Stimulated activated memory B cell treated with anti-CD40 and anti-IgM and Interleukin-4, amounts not matched to agents 10 μg/mL and 1 μg/mL and 100 μg/mL, for 72 hours (primary cell): ENCODE measurements around the gene GRSF1.

Experiments used
- ATAC-seq: fragments of 150-1000 bp; cut with Tn5 transposase; 2 replicates; pipeline ENCODE4 v1.10.0; 2021
- H3K27ac Mint-ChIP-seq: one replicate; pipeline ENCODE4 v1.8.0; 2022; ENCODE audit warnings: mild to moderate bottlenecking, mixed read lengths
- H3K27me3 Mint-ChIP-seq: one replicate; pipeline ENCODE4 v1.8.0; 2022; ENCODE audit warnings: mixed read lengths
- H3K36me3 Mint-ChIP-seq: one replicate; pipeline ENCODE4 v1.8.0; 2022; ENCODE audit warnings: mixed read lengths
- H3K4me1 Mint-ChIP-seq: one replicate; pipeline ENCODE4 v1.8.0; 2022; ENCODE audit warnings: mixed read lengths
- H3K4me3 Mint-ChIP-seq: one replicate; pipeline ENCODE4 v1.8.0; 2022; ENCODE audit warnings: mild to moderate bottlenecking, moderate library complexity, mixed read lengths
- H3K9me3 Mint-ChIP-seq: one replicate; pipeline ENCODE4 v1.8.0; 2022; ENCODE audit warnings: mixed read lengths

GRSF1 gene, protein sequence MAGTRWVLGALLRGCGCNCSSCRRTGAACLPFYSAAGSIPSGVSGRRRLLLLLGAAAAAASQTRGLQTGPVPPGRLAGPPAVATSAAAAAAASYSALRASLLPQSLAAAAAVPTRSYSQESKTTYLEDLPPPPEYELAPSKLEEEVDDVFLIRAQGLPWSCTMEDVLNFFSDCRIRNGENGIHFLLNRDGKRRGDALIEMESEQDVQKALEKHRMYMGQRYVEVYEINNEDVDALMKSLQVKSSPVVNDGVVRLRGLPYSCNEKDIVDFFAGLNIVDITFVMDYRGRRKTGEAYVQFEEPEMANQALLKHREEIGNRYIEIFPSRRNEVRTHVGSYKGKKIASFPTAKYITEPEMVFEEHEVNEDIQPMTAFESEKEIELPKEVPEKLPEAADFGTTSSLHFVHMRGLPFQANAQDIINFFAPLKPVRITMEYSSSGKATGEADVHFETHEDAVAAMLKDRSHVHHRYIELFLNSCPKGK

DNA sequence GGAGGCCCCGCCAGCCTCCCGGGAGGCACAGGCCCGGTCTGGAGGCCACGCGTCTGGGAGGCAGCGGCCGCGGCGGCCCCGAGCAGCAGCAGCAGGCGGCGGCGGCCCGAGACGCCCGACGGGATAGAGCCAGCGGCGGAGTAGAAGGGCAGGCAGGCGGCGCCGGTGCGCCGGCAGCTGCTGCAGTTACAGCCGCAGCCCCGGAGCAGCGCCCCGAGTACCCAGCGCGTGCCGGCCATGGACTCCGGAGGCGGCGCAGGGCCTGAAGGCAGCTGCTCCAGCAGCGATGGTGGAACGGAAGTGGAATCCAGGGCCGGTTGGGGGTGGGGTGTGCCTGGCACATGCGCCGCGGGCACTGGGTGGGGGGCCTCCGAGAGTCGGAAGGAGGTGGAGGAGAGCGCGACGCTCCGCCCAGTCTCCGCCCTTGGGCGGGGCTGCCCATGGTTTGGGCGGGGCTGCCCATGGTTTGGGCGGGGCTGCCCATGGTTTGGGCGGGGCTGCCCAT, at the start of gene GRSF1:
GRSF1 (minus strand) TSS at position 302 of the 505 bp plus-strand sequence; CDS start at position 239, 63 bp downstream.
- Mint-ChIP-seq H3K4me1 (peaks cover 51% of the 10 kb centered on the region), H3K9me3 (no peaks in the 10 kb centered on the region), H3K4me3 (peak within 1 kb of the TSS; percentile 87), H3K27ac (peak within 1 kb of the TSS; percentile 96), H3K36me3 (peaks cover 13% of the 10 kb centered on the region), H3K27me3 (no peaks in the 10 kb centered on the region)
- peak; percentile 87 for ATAC-seq

DNA sequence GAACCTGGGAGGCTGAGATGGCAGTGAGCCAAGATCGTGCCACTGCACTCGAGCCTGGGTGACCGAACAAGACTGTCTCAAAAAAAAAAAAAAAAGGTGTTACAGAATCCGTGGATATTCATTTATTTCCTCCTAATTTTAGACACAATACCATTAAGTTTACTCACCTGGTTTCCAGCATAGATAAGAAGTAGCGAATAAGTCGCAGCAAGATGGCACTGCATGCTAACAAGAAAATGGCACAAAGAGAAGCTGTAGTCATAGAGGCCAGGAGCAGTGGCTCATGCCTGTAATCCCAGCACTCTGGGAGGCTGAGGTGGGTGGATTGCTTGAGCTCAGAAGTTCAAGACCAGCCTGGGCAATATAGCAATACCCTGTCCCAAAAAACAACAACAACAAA, 45.5 kb upstream of the GRSF1 start:
- H3K27ac Mint-ChIP-seq: no peak overlapping the region
- no peak for ATAC-seq
- no peak overlapping the region for H3K4me3 Mint-ChIP-seq
- H3K36me3 Mint-ChIP-seq: no peaks in the 10 kb centered on the region
- H3K27me3 Mint-ChIP-seq: no peaks in the 10 kb centered on the region
- H3K4me1 Mint-ChIP-seq: no peaks in the 10 kb centered on the region
- H3K9me3 Mint-ChIP-seq: no peaks in the 10 kb centered on the region

DNA sequence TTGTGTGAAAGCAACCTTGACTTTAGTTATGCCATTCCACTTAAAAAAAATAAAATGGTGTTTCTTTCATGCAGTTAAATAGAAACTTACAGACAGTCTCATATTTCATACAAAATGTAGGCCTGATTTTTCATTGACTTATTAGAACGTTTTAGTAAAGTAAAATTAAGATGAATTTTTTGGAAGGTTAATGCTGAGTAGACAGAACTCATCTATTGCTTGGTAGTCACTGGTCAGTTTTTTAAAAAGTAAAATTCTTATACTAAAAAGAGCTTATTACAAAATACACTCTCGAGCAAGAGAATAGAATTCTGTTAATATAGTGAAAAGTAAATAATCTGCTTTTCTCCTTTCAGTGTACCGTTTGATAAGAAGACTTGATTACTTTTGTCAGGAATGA, 41.0 kb upstream of the GRSF1 start:
- H3K4me3 Mint-ChIP-seq: no peak overlapping the region

DNA sequence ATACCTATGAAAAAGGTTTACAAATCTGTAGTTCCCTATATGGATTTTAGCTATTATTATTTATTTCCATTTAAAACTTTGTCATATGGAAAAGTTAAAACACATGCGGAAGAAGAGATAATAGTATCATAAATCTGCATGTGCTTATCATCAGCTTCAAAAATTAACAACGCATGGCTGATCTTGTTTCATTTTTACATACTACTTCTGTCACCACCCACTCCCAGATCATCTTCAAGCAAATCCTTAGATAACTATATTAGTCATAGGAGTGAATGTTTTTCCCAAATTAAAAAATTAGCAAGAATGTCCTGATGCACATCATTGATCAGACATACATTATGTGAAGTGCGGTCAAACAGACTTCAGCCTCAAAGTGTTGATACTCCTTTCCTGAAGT, 37.9 kb upstream of the GRSF1 start:
- ATAC-seq: no peak
- no peak overlapping the region for H3K27ac Mint-ChIP-seq
- no peaks in the 10 kb centered on the region for H3K36me3 Mint-ChIP-seq
- peaks cover 23% of the 10 kb centered on the region for H3K4me1 Mint-ChIP-seq
- H3K4me3 Mint-ChIP-seq: no peak overlapping the region
- H3K27me3 Mint-ChIP-seq: no peaks in the 10 kb centered on the region
- H3K9me3 Mint-ChIP-seq: no peaks in the 10 kb centered on the region

More for the DNA sequence above, 41.0 kb upstream of the GRSF1 start:
- ATAC-seq: no peak
- no peaks in the 10 kb centered on the region for H3K9me3 Mint-ChIP-seq
- no peak overlapping the region for H3K27ac Mint-ChIP-seq
- no peaks in the 10 kb centered on the region for H3K36me3 Mint-ChIP-seq
- H3K4me1 Mint-ChIP-seq: peaks cover 5% of the 10 kb centered on the region
- no peaks in the 10 kb centered on the region for H3K27me3 Mint-ChIP-seq

DNA sequence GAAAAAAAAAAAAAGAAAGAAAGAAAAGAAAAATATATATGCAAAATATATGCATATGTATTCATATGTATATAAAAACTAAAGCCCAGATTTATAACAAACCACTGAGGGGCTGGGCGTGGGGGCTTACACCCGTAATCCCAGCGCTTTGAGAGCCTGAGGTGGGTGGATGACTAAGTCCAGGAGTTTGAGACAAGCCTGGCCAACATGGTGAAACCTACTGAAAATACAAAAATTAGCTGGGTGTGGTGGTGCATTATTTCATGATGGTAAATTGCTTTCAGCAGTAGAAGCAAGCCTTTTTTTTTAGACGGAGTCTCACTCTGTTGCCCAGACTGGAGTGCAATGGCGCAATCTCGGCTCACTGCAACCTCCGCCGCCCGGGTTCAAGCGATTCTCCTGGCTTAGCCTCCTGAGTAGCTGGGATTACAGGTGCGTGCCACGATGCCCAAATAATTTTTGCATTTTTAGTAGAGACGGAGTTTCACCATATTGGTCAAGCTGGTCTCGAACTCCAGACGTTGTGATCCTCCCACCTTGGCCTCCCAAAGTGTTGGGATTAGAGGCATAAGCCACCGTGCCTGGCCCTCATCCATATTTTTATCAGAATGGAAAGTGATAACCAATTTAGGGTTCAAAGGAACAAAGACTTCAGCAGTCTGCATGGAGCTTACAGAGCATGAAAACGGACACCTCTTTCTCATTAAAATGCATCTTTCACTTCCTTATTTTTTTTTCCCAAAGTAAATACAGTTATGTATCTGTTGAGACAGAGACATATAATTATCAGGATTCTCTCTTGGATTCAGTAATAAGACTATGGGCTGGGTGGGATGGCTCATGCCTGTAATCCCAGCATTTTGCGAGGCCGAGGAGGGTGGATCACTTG, 34.8 kb upstream of the GRSF1 start:
- Mint-ChIP-seq H3K36me3 (no peaks in the 10 kb centered on the region), H3K27ac (peak overlapping the region; percentile 77), H3K4me3 (peak overlapping the region; percentile 78), H3K27me3 (no peaks in the 10 kb centered on the region), H3K4me1 (peaks cover 23% of the 10 kb centered on the region), H3K9me3 (no peaks in the 10 kb centered on the region)
- ATAC-seq: peak; percentile 84

DNA sequence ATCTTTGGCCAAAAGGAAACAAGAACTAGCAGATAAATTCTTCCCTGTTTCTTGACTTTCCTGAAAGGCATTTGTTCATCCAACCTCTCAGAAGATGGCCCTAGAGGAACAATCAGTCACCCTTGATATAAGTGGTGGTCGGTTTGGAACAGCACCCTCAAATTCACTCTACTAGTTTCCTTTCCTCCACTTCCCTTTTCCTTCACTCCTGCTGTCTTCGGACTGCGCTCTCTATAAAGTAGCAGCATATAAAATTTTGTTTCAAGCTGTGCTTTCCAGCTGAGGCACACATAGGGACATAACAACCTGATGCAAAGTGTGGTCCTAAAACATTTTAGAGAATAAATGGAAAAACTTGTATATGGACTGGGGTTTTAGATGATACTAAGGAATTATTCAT, 33.5 kb upstream of the GRSF1 start:
- Mint-ChIP-seq H3K36me3 (no peaks in the 10 kb centered on the region), H3K27ac (peak overlapping the region; percentile 22), H3K9me3 (no peaks in the 10 kb centered on the region), H3K4me3 (no peak overlapping the region), H3K27me3 (no peaks in the 10 kb centered on the region), H3K4me1 (peaks cover 23% of the 10 kb centered on the region)
- no peak for ATAC-seq

DNA sequence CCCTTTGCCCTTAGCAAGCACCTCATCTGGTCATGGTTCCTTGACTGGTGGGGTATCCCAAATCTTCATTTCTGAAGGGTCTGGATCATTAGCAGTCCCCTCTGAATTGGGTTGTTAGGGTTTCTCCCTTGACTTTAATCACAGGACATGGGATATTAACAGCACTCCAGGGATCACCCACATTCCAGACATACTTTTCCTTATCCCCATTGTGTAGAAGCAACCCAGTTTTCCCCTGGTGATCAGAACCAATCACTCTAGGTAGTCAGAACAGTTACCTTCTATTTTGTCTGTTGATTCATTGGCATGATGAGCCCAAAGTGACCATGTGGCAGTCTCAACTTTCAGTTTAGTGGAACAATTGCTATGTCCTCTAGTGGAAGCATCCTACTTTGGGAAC, 29.1 kb upstream of the GRSF1 start:
- no peak for ATAC-seq
- Mint-ChIP-seq H3K27me3 (no peaks in the 10 kb centered on the region), H3K4me3 (no peak overlapping the region), H3K36me3 (no peaks in the 10 kb centered on the region), H3K9me3 (no peaks in the 10 kb centered on the region), H3K27ac (no peak overlapping the region), H3K4me1 (no peaks in the 10 kb centered on the region)

DNA sequence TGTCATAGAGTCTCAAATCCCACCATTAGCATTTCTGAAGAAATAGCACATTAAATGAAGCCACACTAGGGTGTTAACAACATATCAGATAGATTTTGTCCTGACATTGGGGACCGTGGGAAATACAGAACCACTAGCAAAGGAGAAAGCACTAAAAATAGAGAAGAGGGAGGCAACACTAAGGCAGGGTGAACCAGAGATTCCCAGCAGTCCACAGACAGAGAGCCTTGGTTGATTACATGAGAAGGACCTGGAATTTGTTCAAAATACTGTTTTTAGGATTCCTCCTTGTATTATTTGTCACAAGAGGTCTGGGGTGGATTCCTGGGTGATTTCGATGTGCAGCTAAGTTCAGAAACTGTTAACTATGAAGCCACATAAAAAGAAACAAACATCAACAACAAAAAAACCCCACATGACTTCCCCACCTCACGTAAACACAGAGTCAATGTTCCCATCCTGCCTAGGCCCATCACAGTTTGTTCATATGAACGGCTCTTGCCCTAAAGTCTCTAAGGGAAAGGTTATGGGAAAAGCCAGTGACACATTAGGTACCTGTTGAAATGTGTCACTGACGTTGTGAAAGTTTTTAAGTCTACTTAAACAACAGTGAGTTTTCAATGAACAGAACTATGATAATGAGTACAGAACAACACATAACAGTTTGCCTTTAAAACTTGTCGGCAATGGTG, 23.6 kb upstream of the GRSF1 start:
- Mint-ChIP-seq H3K4me1 (peaks cover 7% of the 10 kb centered on the region), H3K27me3 (no peaks in the 10 kb centered on the region), H3K36me3 (no peaks in the 10 kb centered on the region), H3K4me3 (no peak overlapping the region), H3K27ac (peak overlapping the region; percentile 72), H3K9me3 (no peaks in the 10 kb centered on the region)
- peak; percentile 83 for ATAC-seq

DNA sequence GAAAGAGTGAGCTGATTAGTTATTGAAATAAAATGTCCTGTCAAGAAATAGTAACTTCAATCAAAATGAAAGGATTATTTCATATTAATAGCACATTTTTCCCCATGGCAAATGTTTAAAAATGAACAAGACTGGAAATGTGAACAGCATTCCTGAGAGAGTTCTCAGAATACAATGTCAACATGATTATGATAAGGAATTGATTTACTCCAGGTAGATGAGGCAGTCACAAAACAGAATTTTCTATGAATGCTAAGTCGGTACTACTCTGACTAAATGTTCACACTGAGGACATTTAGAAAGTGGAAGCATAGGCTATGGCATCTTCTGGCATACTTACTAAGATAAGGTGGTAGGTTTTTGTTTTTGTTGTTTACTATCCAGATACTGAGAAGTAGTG, 19.4 kb upstream of the GRSF1 start:
- no peak for ATAC-seq
- H3K4me1 Mint-ChIP-seq: peaks cover 7% of the 10 kb centered on the region
- H3K4me3 Mint-ChIP-seq: no peak overlapping the region
- no peaks in the 10 kb centered on the region for H3K36me3 Mint-ChIP-seq
- H3K27me3 Mint-ChIP-seq: no peaks in the 10 kb centered on the region
- no peak overlapping the region for H3K27ac Mint-ChIP-seq
- H3K9me3 Mint-ChIP-seq: no peaks in the 10 kb centered on the region

DNA sequence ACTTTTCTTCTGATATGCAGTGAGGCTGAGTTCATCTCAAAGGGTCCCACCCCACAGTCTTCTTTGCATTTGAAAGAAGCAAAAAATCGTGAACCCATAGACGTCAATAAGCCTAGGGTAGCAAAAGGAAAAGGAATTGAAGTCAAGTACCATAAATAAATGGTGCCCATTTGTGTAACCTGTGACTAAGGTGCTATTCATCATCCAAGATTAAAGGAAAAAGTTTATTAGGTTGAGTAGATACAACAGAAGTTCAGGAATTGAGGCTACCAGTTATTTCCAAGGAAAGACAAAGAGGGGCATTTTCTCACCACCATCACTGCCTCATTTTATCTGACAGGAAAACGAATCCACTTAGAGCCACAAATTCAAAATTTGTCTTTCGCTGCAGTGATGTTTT, 18.8 kb upstream of the GRSF1 start:
- H3K27ac Mint-ChIP-seq: no peak overlapping the region
- no peak overlapping the region for H3K4me3 Mint-ChIP-seq
- no peaks in the 10 kb centered on the region for H3K9me3 Mint-ChIP-seq
- no peaks in the 10 kb centered on the region for H3K27me3 Mint-ChIP-seq
- H3K36me3 Mint-ChIP-seq: no peaks in the 10 kb centered on the region
- ATAC-seq: no peak
- peaks cover 7% of the 10 kb centered on the region for H3K4me1 Mint-ChIP-seq

DNA sequence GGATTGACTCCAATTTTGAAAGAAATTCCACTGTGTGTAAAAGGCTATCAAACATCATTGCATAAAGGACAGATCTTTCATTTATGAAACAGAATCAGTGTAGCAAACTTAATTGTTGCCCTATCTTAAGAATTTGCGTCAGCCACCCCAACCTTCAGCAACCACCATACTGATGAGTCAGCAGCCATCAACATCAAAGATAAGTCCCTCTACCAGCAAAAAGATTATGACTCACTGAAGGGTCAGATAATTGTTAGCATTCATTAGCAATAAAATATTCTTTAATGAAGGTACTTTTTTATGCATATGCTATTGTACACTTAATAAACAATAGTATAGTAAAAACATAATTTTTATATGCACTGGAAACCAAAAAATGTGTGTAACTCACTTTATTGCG, 15.8 kb upstream of the GRSF1 start:
- Mint-ChIP-seq H3K27me3 (no peaks in the 10 kb centered on the region), H3K36me3 (no peaks in the 10 kb centered on the region), H3K4me3 (no peak overlapping the region), H3K4me1 (no peaks in the 10 kb centered on the region), H3K9me3 (no peaks in the 10 kb centered on the region), H3K27ac (no peak overlapping the region)
- no peak for ATAC-seq

DNA sequence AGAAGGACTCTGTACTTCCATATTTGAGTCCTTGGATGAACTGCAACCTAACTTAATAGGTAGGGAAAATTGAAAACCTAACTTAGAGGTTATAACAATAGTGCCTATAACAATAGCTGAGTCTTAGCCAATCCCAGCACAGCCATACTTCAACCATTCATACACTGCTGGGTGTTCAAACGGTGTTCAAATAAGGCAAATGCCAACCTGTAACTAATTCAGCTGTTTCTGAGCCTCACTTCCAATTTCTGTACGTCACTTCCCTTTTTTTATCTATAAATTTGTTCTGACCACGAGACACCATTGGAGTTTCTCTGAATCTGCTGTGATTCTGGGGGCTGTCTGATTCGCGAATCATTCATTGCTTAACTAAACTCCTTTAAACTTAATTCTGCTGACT, 9.6 kb upstream of the GRSF1 start:
- peak; percentile 47 for ATAC-seq
- Mint-ChIP-seq H3K9me3 (no peaks in the 10 kb centered on the region), H3K27ac (peak overlapping the region; percentile 76), H3K36me3 (no peaks in the 10 kb centered on the region), H3K4me1 (peaks cover 26% of the 10 kb centered on the region), H3K4me3 (no peak overlapping the region), H3K27me3 (no peaks in the 10 kb centered on the region)

DNA sequence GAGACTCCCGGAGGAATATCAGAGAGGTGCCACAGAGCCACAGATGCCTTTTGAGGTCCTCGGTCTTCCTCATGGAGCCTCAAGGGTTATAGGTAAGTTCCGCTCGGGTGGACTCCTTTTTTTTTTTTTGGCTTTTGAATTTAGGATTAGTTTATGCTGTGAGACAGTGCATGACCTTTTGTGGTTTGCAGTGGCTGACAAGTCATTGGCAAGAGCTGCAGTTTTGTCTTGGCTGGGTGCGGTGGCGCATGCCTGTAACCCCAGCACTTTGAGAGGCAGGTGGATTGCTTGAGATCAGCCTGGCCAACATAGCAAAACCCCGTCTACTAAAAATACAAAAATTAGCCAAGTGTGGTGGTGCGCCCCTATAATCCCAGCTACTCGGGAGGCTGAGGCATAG, 4.5 kb upstream of the GRSF1 start:
- ATAC-seq: peak; percentile 73
- no peaks in the 10 kb centered on the region for H3K27me3 Mint-ChIP-seq
- H3K36me3 Mint-ChIP-seq: no peaks in the 10 kb centered on the region
- peak overlapping the region; percentile 53 for H3K4me3 Mint-ChIP-seq
- H3K9me3 Mint-ChIP-seq: no peaks in the 10 kb centered on the region
- peak overlapping the region; percentile 96 for H3K27ac Mint-ChIP-seq
- H3K4me1 Mint-ChIP-seq: peaks cover 57% of the 10 kb centered on the region

DNA sequence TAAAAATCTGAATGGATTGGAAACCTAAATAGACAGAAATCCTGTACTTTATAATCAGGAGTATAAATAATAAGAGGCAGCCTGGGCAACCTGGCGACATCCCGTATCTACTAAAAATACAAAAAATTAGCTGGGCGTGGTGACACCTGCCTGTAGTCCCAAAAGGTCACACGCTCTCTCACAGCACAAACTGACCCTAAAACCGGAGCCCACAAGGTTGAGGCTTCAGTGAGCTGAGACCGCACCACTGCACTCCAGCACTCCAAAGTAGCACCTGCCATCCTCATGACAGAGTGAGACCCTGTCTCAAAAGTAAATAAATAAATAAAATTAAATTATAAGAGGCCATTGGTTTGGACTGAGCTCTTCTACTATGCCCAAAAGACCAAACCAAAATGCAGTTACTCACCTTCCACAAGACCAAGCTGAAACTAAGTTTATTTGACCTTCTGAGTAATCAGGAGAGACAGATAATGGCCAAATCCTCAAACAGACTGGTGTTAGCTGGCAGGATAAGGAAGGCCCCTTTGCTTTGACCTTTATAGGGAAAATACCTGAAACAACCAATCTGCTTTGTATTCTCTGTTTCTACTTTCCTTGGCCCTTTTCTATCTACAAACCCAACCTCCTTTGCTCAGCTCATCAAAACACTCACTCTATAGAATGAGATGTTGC, 3.2 kb upstream of the GRSF1 start:
- Mint-ChIP-seq H3K27me3 (no peaks in the 10 kb centered on the region), H3K9me3 (no peaks in the 10 kb centered on the region), H3K4me1 (peaks cover 57% of the 10 kb centered on the region), H3K4me3 (peak overlapping the region; percentile 59), H3K36me3 (no peaks in the 10 kb centered on the region), H3K27ac (peak overlapping the region; percentile 96)
- ATAC-seq: peak; percentile 61
